CD14-positive monocyte (primary cell): ENCODE data around the gene C9orf50. TPM values are rescaled to one million over a fixed set of nuclear protein-coding genes. Genes with fewer than 3 reads are reported as not detected.

Experiments
- DNase-seq, 3 donors: peaks; one replicate each; pipeline ENCODE4 v3.0.0-alpha.2; 2011 to 2022
- H2AFZ ChIP-seq: 2 replicates; pipeline ENCODE4 v1.6.0; 2012; ENCODE audit warnings: mild to moderate bottlenecking, low read depth, low read length, inconsistent platforms; ENCODE audit not compliant: insufficient read depth, poor library complexity, severe bottlenecking
- H3K27ac ChIP-seq, 2 donors: 1 replicate in 1 of 2; 2 replicates in 1 of 2; pipeline ENCODE4 v1.5.1; 2012 to 2013; ENCODE audit warnings: low read length in 2 of 2, control low read depth in 1 of 2, inconsistent platforms in 1 of 2, low read depth in 1 of 2, mild to moderate bottlenecking in 1 of 2
- H3K27me3 ChIP-seq, 2 donors: one replicate each; pipeline versions ENCODE4 v1.6.0 to v1.6.1; 2011 to 2013; ENCODE audit warnings: low read length in 2 of 2; ENCODE audit not compliant: control insufficient read depth in 2 of 2, insufficient read depth in 2 of 2
- H3K36me3 ChIP-seq, 2 donors: replicated peaks in 1 of 2; 1 replicate in 1 of 2; 2 replicates in 1 of 2; pipeline versions ENCODE4 v1.5.1 to v1.6.1; 2012 to 2013; ENCODE audit warnings: low read length in 2 of 2, control low read depth in 1 of 2, inconsistent platforms in 1 of 2, mild to moderate bottlenecking in 1 of 2; ENCODE audit not compliant: insufficient read depth in 2 of 2, control insufficient read depth in 1 of 2
- H3K4me1 ChIP-seq, 2 donors: 1 replicate in 1 of 2; 2 replicates in 1 of 2; pipeline versions ENCODE4 v1.5.1 to v1.6.1; 2012 to 2013; ENCODE audit warnings: low read length in 2 of 2, control low read depth in 1 of 2, inconsistent platforms in 1 of 2, mild to moderate bottlenecking in 1 of 2, moderate library complexity in 1 of 2; ENCODE audit not compliant: insufficient read depth in 2 of 2, control insufficient read depth in 1 of 2
- H3K4me2 ChIP-seq: replicated peaks from 2 replicates; pipeline ENCODE3; 2012; ENCODE audit warnings: low read length, moderate library complexity, mild to moderate bottlenecking; ENCODE audit not compliant: poor library complexity, severe bottlenecking; ENCODE audit errors: extremely low read depth
- H3K4me3 ChIP-seq, 3 experiments: fragments of 200-600 bp in 1 of 3; sonication (generic) in 1 of 3; replicated peaks in 1 of 3; 1 replicate in 2 of 3; 2 replicates in 1 of 3; pipeline ENCODE4 v1.5.1; 2011 to 2013; ENCODE audit warnings: low read length in 3 of 3, mild to moderate bottlenecking in 3 of 3, control low read depth in 2 of 3, low read depth in 2 of 3, inconsistent platforms in 1 of 3, moderate library complexity in 1 of 3
- H3K79me2 ChIP-seq: 2 replicates; pipeline ENCODE4 v1.6.0; 2012; ENCODE audit warnings: mild to moderate bottlenecking, control low read depth, inconsistent platforms, low read length, moderate library complexity; ENCODE audit not compliant: insufficient read depth
- H3K9ac ChIP-seq: 2 replicates; pipeline ENCODE4 v1.6.0; 2017; ENCODE audit warnings: low read length, mild to moderate bottlenecking; ENCODE audit not compliant: insufficient read depth, poor library complexity, severe bottlenecking
- H3K9me3 ChIP-seq, 2 donors: replicated peaks in 1 of 2; 1 replicate in 1 of 2; 2 replicates in 1 of 2; pipeline versions ENCODE4 v1.5.1 to v1.6.1; 2012 to 2013; ENCODE audit warnings: low read length in 2 of 2, control low read depth in 1 of 2; ENCODE audit not compliant: control insufficient read depth in 1 of 2, insufficient read depth in 1 of 2
- H4K20me1 ChIP-seq: 2 replicates; pipeline ENCODE4 v1.6.0; 2012; ENCODE audit warnings: mild to moderate bottlenecking, low read length, control low read depth, moderate library complexity; ENCODE audit not compliant: insufficient read depth
- H3K27ac Mint-ChIP-seq, 7 donors: one replicate each; pipeline ENCODE4 v1.8.0; 2020; ENCODE audit warnings: mild to moderate bottlenecking in 7 of 7, mixed read lengths in 7 of 7, moderate library complexity in 6 of 7, inconsistent platforms in 2 of 7
- H3K27me3 Mint-ChIP-seq, 3 donors: one replicate each; pipeline ENCODE4 v1.8.0; 2021 to 2022; ENCODE audit warnings: low read depth in 3 of 3, mild to moderate bottlenecking in 3 of 3, mixed read lengths in 3 of 3, moderate library complexity in 3 of 3, inconsistent platforms in 1 of 3
- H3K36me3 Mint-ChIP-seq, 2 donors: one replicate each; pipeline ENCODE4 v1.8.0; 2020; ENCODE audit warnings: mixed read lengths in 2 of 2, inconsistent platforms in 1 of 2, mild to moderate bottlenecking in 1 of 2
- H3K4me1 Mint-ChIP-seq: one replicate; pipeline ENCODE4 v1.8.0; 2020; ENCODE audit warnings: mild to moderate bottlenecking, mixed read lengths
- H3K4me3 Mint-ChIP-seq, 2 donors: one replicate each; pipeline ENCODE4 v1.8.0; 2020; ENCODE audit warnings: mild to moderate bottlenecking in 2 of 2, mixed read lengths in 2 of 2, moderate library complexity in 1 of 2
- H3K9me3 Mint-ChIP-seq, 7 donors: one replicate each; pipeline ENCODE4 v1.8.0; 2020 to 2022; ENCODE audit warnings: mixed read lengths in 7 of 7, mild to moderate bottlenecking in 6 of 7, moderate library complexity in 6 of 7, inconsistent platforms in 2 of 7
- CTCF ChIP-seq: fragments of 200-600 bp; IDR thresholded peaks from one replicate; pipeline ENCODE4 v1.8.0; 2022; ENCODE audit warnings: antibody characterized with exemption, mild to moderate bottlenecking
- WGBS: methylation state at CpG from one replicate; pipeline ENCODE4 v1.1.5; 2013; ENCODE audit warnings: missing lambda C conversion rate; ENCODE audit not compliant: insufficient coverage; 5-methylcytosine and 5-hydroxymethylcytosine counted together
- intact Hi-C, 2 donors: fragments of 100-400 bp; cut with micrococcal nuclease; formaldehyde crosslinking; loops; one replicate each; pipeline versions ENCODE4 v1.15.0 to v1.15.1; 2023
- polyA plus RNA-seq, 3 donors: library from polyadenylated mRNA; depleted of rRNA in 1 of 3; unstranded in 2 of 3; stranded (reverse) in 1 of 3; fragments of 300-500 nt in 2 of 3; fragments of >200 nt in 1 of 3; fragmentation: Illumina TruSeq in 2 of 3; gene quantifications; 1 replicate in 2 of 3; 2 replicates in 1 of 3; pipeline ENCODE4 v1.2.3, GENCODE V29; 2012 to 2021

C9orf50 gene
- polyA plus RNA-seq, 3 donors: not detected

- Mint-ChIP-seq H3K4me1 (peaks cover 12% of the 10 kb centered on the region), H3K4me3 (no peak overlapping the region)
These were observed 5.3 kb downstream of the C9orf50 start for GRCh38 chr9:129615407-129616285.

More at GRCh38 chr9:129615407-129616285, 5.3 kb downstream of the C9orf50 start:
- no peak for DNase-seq
- Histone ChIP-seq H3K27ac (no peak overlapping the region), H3K4me1 (peaks cover 19 to 22% of the 10 kb centered on the region in 2 donors), H3K4me2 (no peak overlapping the region), H3K9me3 (peaks cover 0 to 5% of the 10 kb centered on the region in 2 donors), H3K4me3 (no peak overlapping the region), H3K79me2 (no peaks in the 10 kb centered on the region), H2AFZ (no peak overlapping the region), H3K9ac (no peak overlapping the region), H3K36me3 (no peaks in the 10 kb centered on the region), H3K27me3 (peaks cover 15 to 21% of the 10 kb centered on the region in 2 donors), H4K20me1 (no peaks in the 10 kb centered on the region)
- no peak for TF ChIP-seq CTCF
- intact Hi-C loops: loop anchor here in 1 of 2 donors (10.0 kb wide), 1 partner anchor 291 kb away; no protein-coding TSS in a partner anchor
- peaks cover 0 to 8% (median 4%) of the 10 kb centered on the region in 7 donors for H3K9me3 Mint-ChIP-seq
- peaks cover 0 to 8% of the 10 kb centered on the region in 2 donors for H3K36me3 Mint-ChIP-seq
- WGBS: 87% methylated on average over 26 of the region's 31 CpGs
- H3K27ac Mint-ChIP-seq: no peak overlapping the region
- peaks cover 17 to 35% (median 21%) of the 10 kb centered on the region in 3 donors for H3K27me3 Mint-ChIP-seq
